Measurements from ENCODE around the gene IVL. TPM values are rescaled to one million over a fixed set of nuclear protein-coding genes. Genes with fewer than 3 reads are reported as not detected.

The IVL gene
- total and polyA plus RNA-seq, 7 donors = 0.03 to 1.2 TPM; not detected in 5

GRCh38 chr1:152940614-152941013 is 32.3 kb downstream of the IVL start:
- Histone ChIP-seq H3K27ac (no peak overlapping the region), H3K9me3 (no peaks in the 10 kb centered on the region), H3K27me3 (no peaks in the 10 kb centered on the region), H3K36me3 (no peaks in the 10 kb centered on the region), H3K4me3 (no peak overlapping the region), H3K4me1 (no peaks in the 10 kb centered on the region)
- no peak for TF ChIP-seq CTCF (IDR thresholded peaks at IDR 0.05)
- no peak for TF ChIP-seq POLR2AphosphoS5 (IDR thresholded peaks at IDR 0.05)
- no peak for TF ChIP-seq EP300 (IDR thresholded peaks at IDR 0.05)
- TF ChIP-seq POLR2A (IDR thresholded peaks at IDR 0.05) = no peak
- intact Hi-C loops (cut with DNase I) = no loop called here
- no peak for DNase-seq
- 82 to 90% methylated on average over 1 of the region's 1 CpG for WGBS, 2 donors

DNA sequence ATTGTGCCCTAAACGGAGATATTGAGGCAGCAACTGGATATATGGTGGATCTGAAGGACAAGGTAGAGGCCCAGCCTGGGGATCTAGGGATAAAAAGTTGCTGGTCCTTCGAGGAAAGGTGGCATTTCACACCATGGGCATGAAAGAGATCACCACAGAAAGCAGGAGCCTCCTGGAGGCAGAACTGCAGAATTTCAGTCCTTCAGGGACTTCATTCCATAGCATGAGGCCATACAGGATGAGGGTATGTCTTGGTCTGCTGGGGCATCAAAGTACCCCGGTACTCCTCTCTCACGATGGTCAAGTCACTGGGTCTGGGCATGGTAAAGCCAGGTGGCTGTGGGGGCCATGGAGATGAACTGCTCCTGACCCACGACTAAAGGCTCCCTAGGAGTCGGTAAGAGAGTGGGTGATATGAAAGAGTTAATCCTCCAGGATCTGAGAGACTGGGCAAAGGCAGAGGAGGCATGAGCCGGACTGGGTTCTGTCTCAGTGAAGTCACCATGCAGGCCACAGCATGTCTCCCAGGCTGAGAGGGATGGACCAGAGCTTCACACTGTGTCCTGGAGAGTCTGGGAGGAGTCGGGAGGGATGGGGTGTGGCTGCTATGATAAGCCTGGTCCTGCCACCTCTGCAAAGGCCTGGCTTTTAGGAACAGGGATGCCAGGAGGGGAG is 32.8 kb downstream of the IVL start:
- intact Hi-C loops (cut with DNase I) = no loop called here
- no peaks in the 10 kb centered on the region for H3K9me3 ChIP-seq
- no peaks in the 10 kb centered on the region for H3K4me1 ChIP-seq
- 48 to 73% methylated on average over 8 of the region's 8 CpGs for WGBS, 2 donors
- H3K4me3 ChIP-seq = no peak overlapping the region
- no peak overlapping the region for H3K27ac ChIP-seq
- H3K36me3 ChIP-seq = no peaks in the 10 kb centered on the region
- TF ChIP-seq CTCF (IDR thresholded peaks at IDR 0.05) (no peak), POLR2AphosphoS5 (IDR thresholded peaks at IDR 0.05) (no peak), POLR2A (IDR thresholded peaks at IDR 0.05) (no peak), EP300 (IDR thresholded peaks at IDR 0.05) (no peak)
- DNase-seq = no peak
- no peaks in the 10 kb centered on the region for H3K27me3 ChIP-seq

GRCh38 chr1:152942161-152942560 is 33.8 kb downstream of the IVL start:
- no peak overlapping the region for H3K27ac ChIP-seq
- no peaks in the 10 kb centered on the region for H3K27me3 ChIP-seq
- 84 to 92% methylated on average over 2 of the region's 2 CpGs for WGBS, 2 donors
- no peaks in the 10 kb centered on the region for H3K4me1 ChIP-seq
- intact Hi-C loops (cut with DNase I) = no loop called here
- DNase-seq = no peak
- TF ChIP-seq POLR2A (IDR thresholded peaks at IDR 0.05) (no peak), POLR2AphosphoS5 (IDR thresholded peaks at IDR 0.05) (no peak), EP300 (IDR thresholded peaks at IDR 0.05) (no peak), CTCF (IDR thresholded peaks at IDR 0.05) (no peak)
- H3K9me3 ChIP-seq = no peaks in the 10 kb centered on the region
- H3K36me3 ChIP-seq = no peaks in the 10 kb centered on the region
- no peak overlapping the region for H3K4me3 ChIP-seq

DNA sequence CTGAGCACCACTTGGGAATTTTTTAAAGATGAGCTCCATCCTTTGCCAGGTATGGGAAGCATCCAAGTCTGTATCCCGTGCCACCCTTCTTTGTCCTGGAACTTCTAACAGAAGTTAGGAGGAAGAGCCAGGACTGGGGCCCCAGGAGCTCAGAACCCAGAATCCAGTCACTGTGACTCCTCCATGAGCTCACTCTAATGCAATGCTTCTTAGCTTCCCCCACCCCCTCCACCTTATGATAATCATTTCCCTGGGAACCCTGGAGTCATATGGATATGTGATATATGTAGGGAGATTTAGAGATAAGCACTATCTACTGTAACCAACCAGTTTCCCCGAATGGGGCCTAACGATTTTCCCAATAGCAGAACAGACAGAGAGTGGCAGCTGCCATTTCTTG is 37.9 kb downstream of the IVL start:
- Histone ChIP-seq H3K27me3 (no peaks in the 10 kb centered on the region), H3K4me3 (no peak overlapping the region), H3K4me1 (no peaks in the 10 kb centered on the region), H3K9me3 (no peaks in the 10 kb centered on the region), H3K27ac (no peak overlapping the region), H3K36me3 (no peaks in the 10 kb centered on the region)
- intact Hi-C loops (cut with DNase I) = no loop called here
- TF ChIP-seq CTCF (IDR thresholded peaks at IDR 0.05) (no peak), POLR2A (IDR thresholded peaks at IDR 0.05) (no peak), POLR2AphosphoS5 (IDR thresholded peaks at IDR 0.05) (no peak), EP300 (IDR thresholded peaks at IDR 0.05) (no peak)
- DNase-seq = no peak
- WGBS, 2 donors = 75 to 85% methylated on average over 3 of the region's 3 CpGs
